HEK293T (cell line): ENCODE measurements around the gene NPHP4.

Source experiments
- L3MBTL2 ChIP-seq: fragments of 450-650 bp; conservative IDR thresholded peaks from 2 replicates; pipeline ENCODE4 v1.6.1; 2016; ENCODE audit warnings: mild to moderate bottlenecking
- LEF1 ChIP-seq: fragments of 450-650 bp; IDR thresholded peaks from 2 replicates; pipeline ENCODE4 v1.6.1; 2017; ENCODE audit warnings: mild to moderate bottlenecking, borderline replicate concordance

DNA sequence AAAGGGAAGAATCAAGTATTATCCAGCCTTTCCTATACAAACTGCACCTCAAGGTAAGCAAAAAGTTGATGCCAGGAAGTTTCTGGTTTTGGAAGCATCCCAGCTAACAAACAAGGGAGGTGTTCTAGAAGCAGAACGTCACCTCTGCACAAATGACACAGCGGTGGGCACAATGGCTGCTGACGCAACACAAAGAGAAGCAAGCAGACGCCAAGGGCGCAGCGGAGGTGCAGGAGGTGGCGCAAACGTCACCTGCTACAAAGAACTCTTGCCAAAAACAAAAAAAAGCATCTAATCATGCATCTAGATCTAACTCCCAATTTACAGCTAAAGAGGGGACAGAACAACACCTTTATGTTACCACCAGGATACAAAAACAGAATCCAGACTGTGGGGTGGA is 88.5 kb downstream of the NPHP4 start:
- TF ChIP-seq LEF1 (no peak), L3MBTL2 (no peak)
